GM18867 (cell line): ENCODE measurements around the gene IL1RN.
"Not testable (repeated sequence)": the region's sequence is repeated elsewhere in the genome, so short reads cannot be mapped to it uniquely, and the experiment has no call there.

Experiments used
- ATAC-seq: cut with Tn5 transposase; IDR thresholded peaks from one replicate; pipeline ENCODE4 v1.9.1; 2021; ENCODE audit warnings: mild to moderate bottlenecking, moderate library complexity; ENCODE audit not compliant: unreplicated experiment

The IL1RN gene, protein sequence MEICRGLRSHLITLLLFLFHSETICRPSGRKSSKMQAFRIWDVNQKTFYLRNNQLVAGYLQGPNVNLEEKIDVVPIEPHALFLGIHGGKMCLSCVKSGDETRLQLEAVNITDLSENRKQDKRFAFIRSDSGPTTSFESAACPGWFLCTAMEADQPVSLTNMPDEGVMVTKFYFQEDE

GRCh38 chr2:113126845-113127645 is at the start of gene IL1RN:
TSS of gene IL1RN (plus strand) at chr2:113127598. CDS start at chr2:113127625, 27 bp downstream.
- no peak for ATAC-seq

- no peak for ATAC-seq
These were observed 49.5 kb upstream of the IL1RN start for GRCh38 chr2:113077921-113078320.

DNA sequence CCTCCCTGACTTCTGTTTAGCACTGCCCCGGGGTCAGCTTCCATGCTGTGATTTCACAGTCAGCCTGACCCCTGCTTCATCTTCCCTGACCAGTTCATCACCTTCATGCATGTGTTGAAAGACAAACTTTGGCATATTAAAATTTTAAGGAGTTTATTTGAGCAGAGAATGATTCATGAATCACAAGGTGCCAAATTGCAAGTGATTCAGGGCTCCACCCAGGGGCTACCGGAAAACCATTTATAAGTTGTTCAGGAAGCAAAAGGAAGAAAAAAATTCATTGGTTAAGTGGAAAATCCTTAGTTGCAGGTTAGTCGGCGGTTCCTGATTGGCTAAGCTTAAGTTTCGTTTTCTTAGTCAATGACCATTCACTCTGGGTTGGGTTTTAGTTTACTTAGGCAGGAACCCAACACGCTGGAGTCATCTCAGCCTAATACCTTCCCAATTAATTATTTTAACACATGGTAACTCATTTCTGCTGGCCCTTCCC is 49.0 kb upstream of the IL1RN start:
- no peak for ATAC-seq

DNA sequence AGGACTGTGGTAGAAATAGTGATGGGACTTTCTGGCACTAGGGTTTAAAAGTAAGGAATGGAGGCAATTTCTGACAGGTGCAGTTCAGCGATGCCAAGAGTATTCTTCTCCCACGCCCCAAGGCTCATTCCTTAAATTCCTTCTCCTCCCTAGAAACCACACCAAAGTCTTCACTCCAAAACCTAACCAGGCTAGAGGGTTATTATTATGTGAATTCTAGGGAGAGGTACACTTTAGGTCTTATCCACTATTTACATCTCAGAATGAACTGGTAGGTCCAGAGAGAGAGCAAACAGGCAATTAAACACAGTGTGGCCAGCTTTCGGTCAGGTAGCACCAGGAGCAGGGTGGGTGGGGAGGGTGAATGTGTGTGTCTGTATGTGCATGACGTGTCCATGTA is 48.3 kb upstream of the IL1RN start:
- no peak for ATAC-seq

DNA sequence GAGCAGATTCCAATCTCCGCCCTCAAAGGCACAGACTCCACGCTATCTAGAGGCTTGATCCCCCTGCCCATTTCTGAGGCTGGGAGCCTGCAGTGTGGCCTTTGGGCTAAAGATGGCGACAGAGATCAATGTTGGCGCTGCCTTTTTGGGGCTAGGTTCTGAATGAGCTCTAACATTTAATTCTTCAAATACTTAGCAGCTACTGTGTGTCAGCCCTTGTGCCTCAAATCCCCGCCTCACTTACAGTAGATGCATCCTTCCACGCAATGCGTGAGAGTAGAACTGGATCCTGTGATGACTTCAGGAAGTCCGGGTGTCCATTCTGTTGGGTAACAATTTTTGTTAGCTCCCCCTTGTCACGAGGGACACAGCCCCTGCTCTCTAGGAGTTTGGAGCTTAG is 47.3 kb upstream of the IL1RN start:
- ATAC-seq, result peak; percentile 62

DNA sequence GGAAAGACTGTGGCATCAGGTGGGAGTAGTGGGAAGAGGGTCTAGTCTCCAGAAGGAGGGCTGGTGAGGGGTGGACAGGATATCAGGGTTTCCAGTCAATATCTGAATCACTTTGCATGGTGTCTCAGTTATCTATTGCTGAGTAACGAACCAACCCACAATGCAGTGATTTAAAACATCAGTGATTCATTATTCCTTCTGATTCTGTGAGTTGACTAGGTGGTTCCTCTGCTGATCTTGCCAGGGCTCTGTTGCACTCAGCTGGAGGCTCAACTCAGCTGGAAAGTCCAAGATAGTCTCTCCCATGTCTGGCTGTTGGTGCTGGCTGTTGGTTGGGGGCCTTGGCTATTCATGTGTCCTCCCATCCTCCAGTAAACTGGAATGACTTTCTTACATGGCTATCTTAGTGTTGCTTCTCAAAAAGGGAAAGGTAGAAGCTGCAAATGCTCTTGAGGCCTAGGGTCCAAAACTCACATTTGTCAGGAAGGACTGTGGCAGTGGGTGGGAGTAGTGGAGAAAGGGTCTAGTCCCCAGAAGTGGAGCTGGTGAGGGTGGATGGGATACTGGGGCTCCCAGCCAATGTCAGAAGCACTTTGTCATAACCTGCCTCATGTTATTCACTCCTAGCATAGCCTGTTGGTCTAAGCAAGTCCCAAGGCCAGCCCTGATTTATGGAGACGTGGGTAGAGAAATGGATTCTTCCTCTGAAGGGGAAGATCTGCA is 45.7 kb upstream of the IL1RN start:
- ATAC-seq, result no peak

- ATAC-seq, result no peak
These were observed 44.1 kb upstream of the IL1RN start for GRCh38 chr2:113083296-113083695.

DNA sequence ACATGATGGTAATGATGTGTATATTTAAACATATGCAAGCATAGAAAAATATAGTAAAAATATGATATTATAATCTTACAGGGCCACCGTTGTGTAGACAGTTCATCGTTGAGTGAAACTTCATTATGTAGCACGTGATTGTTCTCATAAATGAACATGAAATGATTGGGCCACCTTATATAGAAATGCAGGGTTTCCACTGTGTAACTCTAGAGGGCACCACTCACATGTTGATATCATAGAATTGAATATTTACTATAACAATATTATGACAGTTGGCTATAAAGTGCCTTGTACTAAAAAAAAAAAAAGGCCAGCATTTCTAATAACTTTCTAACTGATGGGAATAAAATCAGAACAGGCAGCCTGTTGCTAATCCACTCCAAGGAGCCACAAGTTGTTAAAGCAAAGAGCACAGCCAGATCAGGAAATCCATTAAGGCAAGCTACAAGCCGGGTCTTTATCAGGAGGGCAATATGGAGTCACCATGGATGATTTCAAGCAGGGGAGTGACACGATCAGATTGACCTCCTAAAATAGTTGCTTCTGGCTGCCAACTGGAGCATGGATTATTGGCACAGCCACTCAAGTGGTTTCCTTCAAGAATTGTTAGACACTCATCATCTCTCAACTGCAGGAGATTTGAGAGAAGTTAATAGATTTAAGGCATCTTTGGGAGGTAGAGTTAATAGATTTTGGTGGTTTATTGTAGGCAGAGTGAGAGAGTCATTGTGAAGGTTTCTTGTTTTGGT is 43.0 kb upstream of the IL1RN start:
- no peak for ATAC-seq

DNA sequence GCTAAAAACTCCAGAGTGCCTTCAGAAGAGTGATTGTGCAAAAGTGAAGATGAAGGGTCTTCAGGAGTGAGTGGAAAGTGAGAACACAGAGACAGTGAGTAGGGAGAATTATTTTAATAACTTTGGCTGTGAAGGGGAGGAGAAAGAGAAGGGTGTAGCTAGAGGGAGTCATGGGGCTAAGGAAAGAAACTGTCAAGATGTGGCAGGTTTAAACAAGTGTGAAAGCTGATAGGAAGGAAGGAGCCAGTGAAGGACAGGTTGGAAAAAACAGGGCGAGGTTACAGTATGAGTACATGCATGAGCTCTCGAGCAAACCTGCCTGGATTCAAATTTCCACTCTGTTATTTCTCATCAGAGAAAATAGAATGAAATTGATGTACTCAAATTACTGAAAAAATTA is 41.9 kb upstream of the IL1RN start:
- no peak for ATAC-seq

- ATAC-seq, result no peak
These were observed 39.0 kb upstream of the IL1RN start for GRCh38 chr2:113088213-113088992.

DNA sequence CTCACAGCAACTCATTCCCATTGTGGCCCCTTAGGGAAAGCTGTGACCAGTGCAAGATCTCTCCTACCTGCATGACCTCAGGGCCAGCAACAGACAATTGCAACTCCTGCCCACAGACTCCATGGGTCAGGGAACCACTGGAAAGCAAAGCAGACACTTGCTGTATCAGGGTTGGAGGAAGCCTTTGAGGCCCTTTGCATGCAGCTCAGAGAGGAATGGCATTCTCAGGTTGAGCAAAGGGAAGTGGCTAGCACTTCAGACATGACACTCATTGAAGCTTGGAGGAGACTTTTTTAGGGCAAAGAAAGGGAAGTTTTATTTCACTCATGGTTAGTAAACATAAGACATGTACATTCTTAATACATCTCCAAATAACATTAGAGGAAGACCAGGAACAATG is 37.5 kb upstream of the IL1RN start:
- ATAC-seq, result no peak

GRCh38 chr2:113091231-113091896 is 36.0 kb upstream of the IL1RN start:
- no peak for ATAC-seq

GRCh38 chr2:113092864-113093612 is 34.4 kb upstream of the IL1RN start:
- no peak for ATAC-seq

- no peak for ATAC-seq
These were observed 33.8 kb upstream of the IL1RN start for GRCh38 chr2:113093613-113093977.

DNA sequence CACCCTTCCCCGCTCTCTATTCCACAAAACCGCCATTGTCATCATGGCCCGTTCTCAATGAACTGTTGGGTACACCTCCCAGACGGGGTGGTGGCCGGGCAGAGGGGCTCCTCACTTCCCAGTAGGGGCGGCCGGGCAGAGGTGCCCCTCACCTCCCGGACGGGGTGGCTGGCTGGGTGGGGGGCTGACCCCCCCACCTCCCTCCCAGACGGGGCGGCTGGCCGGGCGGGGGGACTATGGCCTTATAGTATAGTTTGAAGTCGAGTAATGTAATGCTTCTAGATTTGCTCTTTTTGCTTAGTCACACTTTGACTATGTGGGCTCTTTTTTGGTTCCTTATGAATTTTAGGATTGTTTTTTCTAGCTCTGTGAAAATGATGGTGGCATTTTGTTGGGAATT is 31.1 kb upstream of the IL1RN start:
- not testable (repeated sequence) for ATAC-seq

GRCh38 chr2:113096842-113097618 is 30.4 kb upstream of the IL1RN start:
- not testable (repeated sequence) for ATAC-seq

- peak; percentile 67 for ATAC-seq
These were observed 29.4 kb upstream of the IL1RN start for GRCh38 chr2:113098041-113098440.

- no peak for ATAC-seq
These were observed 28.9 kb upstream of the IL1RN start for GRCh38 chr2:113098532-113098931.
